Measurements from ENCODE around the gene TNPO2. TPM values are rescaled to one million over a fixed set of nuclear protein-coding genes. Genes with fewer than 3 reads are reported as not detected.

TNPO2 gene
- total RNA-seq, 1 donor from 2014 or later = 138 TPM

DNA sequence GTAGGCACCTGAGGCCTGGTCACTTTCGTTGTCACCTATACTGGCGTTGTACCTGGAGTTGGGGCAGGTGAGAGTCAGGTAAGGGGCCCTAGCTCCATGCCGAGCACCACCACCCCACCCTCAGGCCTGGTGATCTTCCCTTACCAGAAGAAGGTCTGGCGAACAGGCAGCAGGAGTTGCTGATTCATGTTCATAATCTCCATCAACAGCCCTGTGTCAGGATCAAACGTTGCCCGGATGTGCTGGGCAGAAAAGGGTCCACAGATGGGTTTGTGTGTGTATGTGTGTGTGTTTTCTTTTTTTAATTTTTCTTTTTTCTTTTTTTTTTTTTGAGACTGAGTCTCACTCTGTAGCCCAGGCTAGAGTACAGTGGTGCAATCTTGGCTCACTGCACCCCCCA lies 71.5 kb downstream of the TNPO2 start:
- no peak overlapping the region for H3K27ac Mint-ChIP-seq (ENCODE audit: unreplicated experiment)
- no peaks in the 10 kb centered on the region for H3K4me1 Mint-ChIP-seq
- H3K4me3 Mint-ChIP-seq = no peak overlapping the region
- no peaks in the 10 kb centered on the region for H3K9me3 Mint-ChIP-seq
- H3K27me3 Mint-ChIP-seq (ENCODE audit: low read depth) = no peaks in the 10 kb centered on the region
- TF ChIP-seq, protein P1, sequence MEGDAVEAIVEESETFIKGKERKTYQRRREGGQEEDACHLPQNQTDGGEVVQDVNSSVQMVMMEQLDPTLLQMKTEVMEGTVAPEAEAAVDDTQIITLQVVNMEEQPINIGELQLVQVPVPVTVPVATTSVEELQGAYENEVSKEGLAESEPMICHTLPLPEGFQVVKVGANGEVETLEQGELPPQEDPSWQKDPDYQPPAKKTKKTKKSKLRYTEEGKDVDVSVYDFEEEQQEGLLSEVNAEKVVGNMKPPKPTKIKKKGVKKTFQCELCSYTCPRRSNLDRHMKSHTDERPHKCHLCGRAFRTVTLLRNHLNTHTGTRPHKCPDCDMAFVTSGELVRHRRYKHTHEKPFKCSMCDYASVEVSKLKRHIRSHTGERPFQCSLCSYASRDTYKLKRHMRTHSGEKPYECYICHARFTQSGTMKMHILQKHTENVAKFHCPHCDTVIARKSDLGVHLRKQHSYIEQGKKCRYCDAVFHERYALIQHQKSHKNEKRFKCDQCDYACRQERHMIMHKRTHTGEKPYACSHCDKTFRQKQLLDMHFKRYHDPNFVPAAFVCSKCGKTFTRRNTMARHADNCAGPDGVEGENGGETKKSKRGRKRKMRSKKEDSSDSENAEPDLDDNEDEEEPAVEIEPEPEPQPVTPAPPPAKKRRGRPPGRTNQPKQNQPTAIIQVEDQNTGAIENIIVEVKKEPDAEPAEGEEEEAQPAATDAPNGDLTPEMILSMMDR (conservative IDR thresholded peaks at IDR 0.05) = no peak
- DNase-seq (ENCODE audit: low read depth, low spot score) = no peak
- peaks cover 17% of the 10 kb centered on the region for H3K36me3 Mint-ChIP-seq (ENCODE audit: low read depth)

DNA sequence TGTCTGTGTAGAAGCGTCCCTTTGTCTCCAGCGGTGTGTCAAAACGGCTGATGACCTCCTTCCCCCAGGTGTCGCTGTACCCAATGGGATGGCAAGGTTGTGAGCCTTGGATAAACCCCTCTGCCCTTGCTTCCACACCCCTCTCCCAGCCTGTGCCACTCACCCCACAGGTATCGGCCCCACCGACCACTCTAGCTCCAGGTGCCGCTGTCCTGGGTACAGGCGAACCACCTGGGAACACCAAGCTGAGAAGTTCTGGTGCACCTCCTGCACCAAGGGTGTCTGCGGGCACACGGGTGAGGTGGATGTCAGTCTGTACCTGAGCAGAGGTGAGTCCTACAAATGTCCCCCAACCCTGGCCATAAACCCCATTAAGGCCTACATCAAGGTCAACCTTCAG lies 73.8 kb downstream of the TNPO2 start:
- H3K27ac Mint-ChIP-seq (ENCODE audit: unreplicated experiment) = no peak overlapping the region
- TF ChIP-seq, protein P1 (conservative IDR thresholded peaks at IDR 0.05) = no peak
- H3K36me3 Mint-ChIP-seq (ENCODE audit: low read depth) = peaks cover 10% of the 10 kb centered on the region
- H3K4me1 Mint-ChIP-seq = no peaks in the 10 kb centered on the region
- H3K27me3 Mint-ChIP-seq (ENCODE audit: low read depth) = no peaks in the 10 kb centered on the region
- H3K4me3 Mint-ChIP-seq = no peak overlapping the region
- no peaks in the 10 kb centered on the region for H3K9me3 Mint-ChIP-seq
- DNase-seq (ENCODE audit: low read depth, low spot score) = no peak

Other genes with a start within 250 kb of the TNPO2 start
- gene ZNF709, start 239.1 kb downstream of the TNPO2 start, total RNA-seq = 8.8 and 8.9 TPM in 2 replicates
- gene ZNF564, start 172.4 kb downstream of the TNPO2 start, total RNA-seq = 9.9 and 10.7 TPM in 2 replicates
- gene ZNF490, start 113.1 kb downstream of the TNPO2 start, total RNA-seq = 10.3 and 12.2 TPM in 2 replicates
- gene ZNF791, start 113.0 kb downstream of the TNPO2 start, total RNA-seq = 18.9 and 22.4 TPM in 2 replicates
- gene MAN2B1, start 57.2 kb downstream of the TNPO2 start, total RNA-seq = 99.8 and 103 TPM in 2 replicates
- 19.0 and 19.9 TPM in 2 replicates for gene WDR83, start 57.1 kb downstream of the TNPO2 start, total RNA-seq
- 98.8 and 106 TPM in 2 replicates for gene DHPS, start 42.1 kb downstream of the TNPO2 start, total RNA-seq
- not detected in 2 replicates for gene GNG14, start 35.9 kb downstream of the TNPO2 start, total RNA-seq
- gene FBXW9, start 27.3 kb downstream of the TNPO2 start, total RNA-seq = 15.9 and 16.0 TPM in 2 replicates
- 233 and 246 TPM in 2 replicates for gene TRIR, start 10.8 kb upstream of the TNPO2 start, total RNA-seq
- gene GET3, start 13.6 kb upstream of the TNPO2 start, total RNA-seq = 72.5 and 75.9 TPM in 2 replicates
- gene BEST2, start 27.9 kb upstream of the TNPO2 start, total RNA-seq = not detected in 2 replicates
- 27.9 and 28.8 TPM in 2 replicates for gene HOOK2, start 51.6 kb upstream of the TNPO2 start, total RNA-seq
- gene JUNB, start 67.6 kb upstream of the TNPO2 start, total RNA-seq = 9.3 and 9.6 TPM in 2 replicates
- gene PRDX2, start 77.9 kb upstream of the TNPO2 start, total RNA-seq = 651 and 672 TPM in 2 replicates
- gene THSD8, start 78.1 kb upstream of the TNPO2 start, total RNA-seq = 34.7 and 49.1 TPM in 2 replicates
- 74.5 and 87.4 TPM in 2 replicates for gene RNASEH2A, start 82.7 kb upstream of the TNPO2 start, total RNA-seq
- 0.36 TPM in 1 of 2 replicates, not detected in the other for gene RTBDN, start 110.6 kb upstream of the TNPO2 start, total RNA-seq
- gene MAST1, start 114.6 kb upstream of the TNPO2 start, total RNA-seq = 16.7 and 17.7 TPM in 2 replicates
- gene DNASE2, start 157.5 kb upstream of the TNPO2 start, total RNA-seq = 8.6 and 11.2 TPM in 2 replicates
- 0.18 TPM in 1 of 2 replicates, not detected in the other for gene KLF1, start 163.3 kb upstream of the TNPO2 start, total RNA-seq
- 46.7 and 48.3 TPM in 2 replicates for gene GCDH, start 167.2 kb upstream of the TNPO2 start, total RNA-seq
- 1.4 and 2.0 TPM in 2 replicates for gene SYCE2, start 195.4 kb upstream of the TNPO2 start, total RNA-seq
- 81.6 and 83.1 TPM in 2 replicates for gene FARSA, start 209.8 kb upstream of the TNPO2 start, total RNA-seq
- 670 and 679 TPM in 2 replicates for gene CALR, start 214.7 kb upstream of the TNPO2 start, total RNA-seq
- gene RAD23A, start 221.9 kb upstream of the TNPO2 start, total RNA-seq = 77.3 and 82.8 TPM in 2 replicates
- gene GADD45GIP1, start 233.3 kb upstream of the TNPO2 start, total RNA-seq = 26.0 and 26.4 TPM in 2 replicates
- not detected in 2 replicates for gene DAND5, start 245.6 kb upstream of the TNPO2 start, total RNA-seq